Daoy (cell line): ENCODE measurements around the gene MOB3B. TPM values are rescaled to one million over a fixed set of nuclear protein-coding genes. Genes with fewer than 3 reads are reported as not detected.

ENCODE experiments used
- DNase-seq: peaks from one replicate; pipeline ENCODE4 v3.0.0-alpha.2; 2015; ENCODE audit warnings: low read depth
- total RNA-seq: library from RNA; depleted of rRNA; stranded (reverse); fragments of >200 nt; shearing (Covaris generic); gene quantifications from 2 replicates; pipeline ENCODE4 v1.2.3, GENCODE V29; 2014

MOB3B gene
- total RNA-seq, 1 experiment from 2014 or later, result 0.91 TPM

GRCh38 chr9:27340961-27341511 lies 188.6 kb downstream of the MOB3B start:
- DNase-seq, result no peak

- no peak for DNase-seq
Measured at GRCh38 chr9:27340285-27340674, 189.3 kb downstream of the MOB3B start.

GRCh38 chr9:27339661-27340284 lies 189.8 kb downstream of the MOB3B start:
- DNase-seq, result no peak

- DNase-seq, result no peak
Measured at GRCh38 chr9:27338527-27338903, 191.1 kb downstream of the MOB3B start.

- DNase-seq, result no peak
Measured at GRCh38 chr9:27337833-27338526, 191.6 kb downstream of the MOB3B start.

- DNase-seq, result no peak
Measured at GRCh38 chr9:27337236-27337635, 192.4 kb downstream of the MOB3B start.

GRCh38 chr9:27336829-27337228 lies 192.8 kb downstream of the MOB3B start:
- no peak for DNase-seq

- no peak for DNase-seq
Measured at GRCh38 chr9:27336126-27336525, 193.5 kb downstream of the MOB3B start.

- no peak for DNase-seq
Measured at GRCh38 chr9:27335075-27335474, 194.5 kb downstream of the MOB3B start.

- peak; percentile 70 for DNase-seq
Measured at GRCh38 chr9:27333241-27334052, 196.2 kb downstream of the MOB3B start.

- DNase-seq, result no peak
Measured at GRCh38 chr9:27331393-27331792, 198.2 kb downstream of the MOB3B start.

- DNase-seq, result no peak
Measured at GRCh38 chr9:27329291-27329690, 200.3 kb downstream of the MOB3B start.

GRCh38 chr9:27328483-27328882 lies 201.1 kb downstream of the MOB3B start:
- no peak for DNase-seq

- DNase-seq, result no peak
Measured at GRCh38 chr9:27311184-27311583, 218.4 kb downstream of the MOB3B start.

GRCh38 chr9:27310582-27310981 lies 219.0 kb downstream of the MOB3B start:
- no peak for DNase-seq

- DNase-seq, result no peak
Measured at GRCh38 chr9:27308691-27309390, 220.8 kb downstream of the MOB3B start.

- no peak for DNase-seq
Measured at GRCh38 chr9:27304521-27304920, 225.1 kb downstream of the MOB3B start.

- DNase-seq, result peak; percentile 55
Measured at GRCh38 chr9:27303219-27303618, 226.4 kb downstream of the MOB3B start.

- peak; percentile 24 for DNase-seq
Measured at GRCh38 chr9:27297050-27297449, 232.6 kb downstream of the MOB3B start, which contains the start of gene EQTN. Gene EQTN (minus strand): TSS chr9:27297150. CDS start chr9:27297055, 95 bp downstream.

- no peak for DNase-seq
Measured at GRCh38 chr9:27293996-27294395, 235.6 kb downstream of the MOB3B start.

GRCh38 chr9:27292659-27293405 lies 236.8 kb downstream of the MOB3B start:
- no peak for DNase-seq
